ENCODE results near the gene RAB33B.

Gene RAB33B

DNA sequence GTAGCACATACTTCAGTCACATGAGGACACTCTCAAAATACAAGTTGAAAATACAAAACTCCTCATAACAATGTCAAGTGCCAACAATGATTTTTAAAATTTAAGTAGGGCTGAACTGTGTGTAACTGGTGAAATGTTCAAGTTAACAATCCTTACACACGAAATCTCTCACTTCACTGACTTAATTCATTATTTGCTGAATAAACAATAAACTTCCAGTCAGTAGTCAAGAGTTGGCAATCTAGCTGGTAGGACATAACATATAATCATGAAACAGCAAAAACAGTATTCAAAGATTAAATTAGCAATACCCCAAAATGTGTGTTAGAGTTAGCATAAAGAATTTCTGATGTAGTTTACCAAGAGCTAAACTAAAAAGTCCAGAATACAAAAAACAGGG, 1.9 kb upstream of the RAB33B start:
- DNase-seq (ENCODE audit: extremely low read depth, insufficient read length), result no peak
- no peak for TF ChIP-seq CTCF (IDR thresholded peaks at IDR 0.05; ENCODE audit: insufficient read depth, low read length, poor library complexity, severe bottlenecking)
- Histone ChIP-seq H3K36me3 (ENCODE audit: control insufficient read depth, insufficient read depth, low read length) (no peaks in the 10 kb centered on the region), H3K27me3 (replicated peaks; ENCODE audit: control insufficient read depth, insufficient read depth, low read length) (no peaks in the 10 kb centered on the region), H3K4me3 (replicated peaks; ENCODE audit: low read depth, low read length) (no peak overlapping the region)

DNA sequence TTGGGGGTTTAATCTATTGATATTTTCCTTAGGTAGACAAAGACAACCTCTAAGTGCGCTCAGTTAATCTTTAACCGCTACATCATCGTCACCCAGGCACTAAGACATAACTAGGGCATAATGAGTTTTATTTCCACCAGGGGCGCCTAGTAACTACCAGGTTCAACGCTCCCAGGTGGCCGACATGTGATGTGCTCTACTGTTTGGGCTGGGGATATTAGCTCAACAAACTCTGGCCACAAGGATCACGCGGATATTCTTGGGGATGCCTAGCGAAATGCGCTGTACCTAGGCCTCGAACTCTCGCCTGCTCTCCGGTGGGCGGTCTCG, 915 bp upstream of the RAB33B start:
- Histone ChIP-seq H3K27me3 (replicated peaks; ENCODE audit: control insufficient read depth, insufficient read depth, low read length) (no peaks in the 10 kb centered on the region), H3K36me3 (ENCODE audit: control insufficient read depth, insufficient read depth, low read length) (no peaks in the 10 kb centered on the region), H3K4me3 (replicated peaks; ENCODE audit: low read depth, low read length) (peak overlapping the region; percentile 88)
- DNase-seq (ENCODE audit: extremely low read depth, insufficient read length), result no peak
- peak; percentile 46 for TF ChIP-seq CTCF (IDR thresholded peaks at IDR 0.05; ENCODE audit: insufficient read depth, low read length, poor library complexity, severe bottlenecking)

DNA sequence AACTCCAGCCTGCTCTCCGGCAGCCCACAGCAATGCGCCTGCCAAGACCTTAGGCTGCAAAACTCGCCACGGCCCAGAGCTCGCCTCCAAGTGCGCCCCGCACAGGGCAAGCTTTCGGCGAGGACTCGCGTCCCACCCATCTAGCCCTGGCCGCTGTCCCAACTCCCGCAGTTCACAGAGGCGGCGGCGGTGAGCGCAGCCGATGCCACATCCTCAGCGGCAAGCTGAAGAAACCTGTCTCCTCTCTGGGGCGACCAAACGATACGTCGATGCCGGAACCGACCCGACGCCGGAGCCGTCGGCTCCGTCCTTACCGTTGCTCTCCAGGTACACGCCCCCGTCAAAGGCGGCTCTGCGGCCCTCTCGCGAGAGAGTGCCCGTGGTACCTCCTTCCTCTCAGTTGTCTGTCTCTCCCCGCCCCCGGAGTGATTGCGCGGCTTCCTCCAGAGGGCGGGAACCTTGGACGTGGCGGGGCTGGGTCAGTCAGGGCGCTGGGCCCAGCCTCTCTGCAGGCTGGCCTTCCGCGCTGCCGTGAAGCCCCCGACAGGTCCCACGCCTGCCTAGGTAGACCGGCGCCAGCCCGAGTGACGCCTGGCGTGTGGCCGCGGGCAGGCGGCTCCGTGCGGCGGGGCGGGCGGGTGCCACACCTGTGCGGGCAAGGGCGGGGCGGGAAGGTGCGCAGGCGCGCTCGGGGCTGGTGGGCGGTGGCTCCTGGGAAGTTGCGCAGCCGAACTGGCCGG, 380 bp upstream of the RAB33B start:
- DNase-seq (ENCODE audit: extremely low read depth, insufficient read length), result peak; percentile 97
- Histone ChIP-seq H3K36me3 (ENCODE audit: control insufficient read depth, insufficient read depth, low read length) (no peaks in the 10 kb centered on the region), H3K4me3 (replicated peaks; ENCODE audit: low read depth, low read length) (peak overlapping the region; percentile 88), H3K27me3 (replicated peaks; ENCODE audit: control insufficient read depth, insufficient read depth, low read length) (no peaks in the 10 kb centered on the region)
- no peak for TF ChIP-seq CTCF (IDR thresholded peaks at IDR 0.05; ENCODE audit: insufficient read depth, low read length, poor library complexity, severe bottlenecking)

DNA sequence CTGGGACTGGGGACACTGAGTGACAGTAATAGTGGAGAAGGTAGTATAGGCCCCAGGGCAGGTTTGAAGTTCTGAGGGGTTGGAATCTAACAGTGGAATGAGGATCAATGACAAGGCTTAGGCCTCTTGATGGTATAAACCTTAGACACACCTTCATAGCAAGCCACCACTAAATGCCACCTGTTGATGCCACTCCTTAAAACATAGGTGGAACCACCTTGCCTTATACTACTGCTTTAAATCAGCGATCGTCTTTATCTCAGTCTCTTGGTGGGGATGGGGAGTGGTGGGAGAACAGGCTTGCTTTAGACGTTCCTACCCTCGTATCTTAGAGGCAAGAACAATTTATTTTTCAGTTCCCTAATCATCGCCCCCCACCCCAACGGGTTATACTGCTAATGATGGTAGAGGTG, 1.2 kb downstream of the RAB33B start:
- DNase-seq (ENCODE audit: extremely low read depth, insufficient read length), result no peak
- Histone ChIP-seq H3K36me3 (ENCODE audit: control insufficient read depth, insufficient read depth, low read length) (no peaks in the 10 kb centered on the region), H3K27me3 (replicated peaks; ENCODE audit: control insufficient read depth, insufficient read depth, low read length) (no peaks in the 10 kb centered on the region), H3K4me3 (replicated peaks; ENCODE audit: low read depth, low read length) (peak overlapping the region; percentile 88)
- no peak for TF ChIP-seq CTCF (IDR thresholded peaks at IDR 0.05; ENCODE audit: insufficient read depth, low read length, poor library complexity, severe bottlenecking)

- H3K4me3 ChIP-seq (replicated peaks; ENCODE audit: low read depth, low read length), result no peak overlapping the region
- DNase-seq (ENCODE audit: extremely low read depth, insufficient read length), result no peak
- TF ChIP-seq CTCF (IDR thresholded peaks at IDR 0.05; ENCODE audit: insufficient read depth, low read length, poor library complexity, severe bottlenecking), result no peak
- H3K36me3 ChIP-seq (ENCODE audit: control insufficient read depth, insufficient read depth, low read length), result no peaks in the 10 kb centered on the region
- no peaks in the 10 kb centered on the region for H3K27me3 ChIP-seq (replicated peaks; ENCODE audit: control insufficient read depth, insufficient read depth, low read length)
Measured at GRCh38 chr4:139457318-139457717, 3.4 kb downstream of the RAB33B start.

- no peak for TF ChIP-seq CTCF (IDR thresholded peaks at IDR 0.05; ENCODE audit: insufficient read depth, low read length, poor library complexity, severe bottlenecking)
- no peaks in the 10 kb centered on the region for H3K27me3 ChIP-seq (replicated peaks; ENCODE audit: control insufficient read depth, insufficient read depth, low read length)
- no peaks in the 10 kb centered on the region for H3K36me3 ChIP-seq (ENCODE audit: control insufficient read depth, insufficient read depth, low read length)
- no peak overlapping the region for H3K4me3 ChIP-seq (replicated peaks; ENCODE audit: low read depth, low read length)
- DNase-seq (ENCODE audit: extremely low read depth, insufficient read length), result no peak
Measured at GRCh38 chr4:139458543-139458942, 4.6 kb downstream of the RAB33B start.
